PFSK-1 (cell line): ENCODE measurements around the gene TCTN1.

Experiments used
- FOXP2 ChIP-seq: optimal IDR thresholded peaks from 2 replicates; pipeline ENCODE3; 2011; ENCODE audit warnings: borderline replicate concordance, control low read depth, inconsistent platforms; ENCODE audit not compliant: insufficient read depth; ENCODE audit errors: extremely low read length, extremely low read depth
- POLR2AphosphoS5 ChIP-seq: IDR thresholded peaks from 2 replicates; pipeline ENCODE4 v1.6.1; 2012; ENCODE audit warnings: low read depth, mild to moderate bottlenecking, control low read depth, low read length, moderate library complexity
- SIN3A ChIP-seq: IDR thresholded peaks from 2 replicates; pipeline ENCODE4 v1.6.1; 2012; ENCODE audit warnings: mild to moderate bottlenecking, low read length, moderate library complexity, borderline replicate concordance; ENCODE audit not compliant: insufficient read depth
- TAF1 ChIP-seq: IDR thresholded peaks from 2 replicates; pipeline ENCODE4 v1.6.1; 2012; ENCODE audit warnings: low read length, control low read depth, borderline replicate concordance; ENCODE audit not compliant: insufficient read depth
- TF ChIP-seq, protein P1 (sequence below), 2 experiments: IDR thresholded peaks; 2 replicates each; pipeline versions ENCODE4 v1.6.1 to v1.8.0; 2011 to 2012; ENCODE audit warnings: low read depth in 2 of 2, low read length in 2 of 2, control low read depth in 1 of 2, inconsistent platforms in 1 of 2, mild to moderate bottlenecking in 1 of 2, moderate library complexity in 1 of 2; ENCODE audit not compliant: insufficient read depth in 1 of 2

The TCTN1 gene

DNA sequence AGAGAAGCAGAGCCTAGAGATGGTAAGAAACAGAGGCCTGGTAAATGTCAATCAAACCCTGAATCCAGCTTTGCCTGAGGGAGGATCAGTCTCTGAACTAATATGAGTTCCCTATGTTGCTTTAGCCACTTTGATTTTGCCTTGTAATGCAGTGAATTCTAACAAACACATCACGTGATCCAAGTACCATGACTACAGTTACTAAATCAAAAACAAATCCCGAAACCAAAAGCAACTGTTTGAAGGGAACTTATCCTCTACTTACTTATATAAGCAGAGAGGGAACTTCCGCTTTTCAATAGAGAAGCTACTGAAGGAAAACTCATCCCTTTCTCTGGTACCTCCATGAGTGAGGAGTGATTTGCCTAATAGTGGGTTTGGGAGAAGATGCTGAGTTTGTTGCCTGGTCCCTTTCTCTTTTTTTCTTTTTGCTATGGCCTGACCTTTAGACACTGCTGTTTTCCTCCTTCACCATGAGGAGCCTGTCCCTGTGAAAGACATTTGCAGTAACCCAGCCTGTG is 23.1 kb upstream of the TCTN1 start:
- TF ChIP-seq SIN3A = no peak
- TF ChIP-seq, protein P1, sequence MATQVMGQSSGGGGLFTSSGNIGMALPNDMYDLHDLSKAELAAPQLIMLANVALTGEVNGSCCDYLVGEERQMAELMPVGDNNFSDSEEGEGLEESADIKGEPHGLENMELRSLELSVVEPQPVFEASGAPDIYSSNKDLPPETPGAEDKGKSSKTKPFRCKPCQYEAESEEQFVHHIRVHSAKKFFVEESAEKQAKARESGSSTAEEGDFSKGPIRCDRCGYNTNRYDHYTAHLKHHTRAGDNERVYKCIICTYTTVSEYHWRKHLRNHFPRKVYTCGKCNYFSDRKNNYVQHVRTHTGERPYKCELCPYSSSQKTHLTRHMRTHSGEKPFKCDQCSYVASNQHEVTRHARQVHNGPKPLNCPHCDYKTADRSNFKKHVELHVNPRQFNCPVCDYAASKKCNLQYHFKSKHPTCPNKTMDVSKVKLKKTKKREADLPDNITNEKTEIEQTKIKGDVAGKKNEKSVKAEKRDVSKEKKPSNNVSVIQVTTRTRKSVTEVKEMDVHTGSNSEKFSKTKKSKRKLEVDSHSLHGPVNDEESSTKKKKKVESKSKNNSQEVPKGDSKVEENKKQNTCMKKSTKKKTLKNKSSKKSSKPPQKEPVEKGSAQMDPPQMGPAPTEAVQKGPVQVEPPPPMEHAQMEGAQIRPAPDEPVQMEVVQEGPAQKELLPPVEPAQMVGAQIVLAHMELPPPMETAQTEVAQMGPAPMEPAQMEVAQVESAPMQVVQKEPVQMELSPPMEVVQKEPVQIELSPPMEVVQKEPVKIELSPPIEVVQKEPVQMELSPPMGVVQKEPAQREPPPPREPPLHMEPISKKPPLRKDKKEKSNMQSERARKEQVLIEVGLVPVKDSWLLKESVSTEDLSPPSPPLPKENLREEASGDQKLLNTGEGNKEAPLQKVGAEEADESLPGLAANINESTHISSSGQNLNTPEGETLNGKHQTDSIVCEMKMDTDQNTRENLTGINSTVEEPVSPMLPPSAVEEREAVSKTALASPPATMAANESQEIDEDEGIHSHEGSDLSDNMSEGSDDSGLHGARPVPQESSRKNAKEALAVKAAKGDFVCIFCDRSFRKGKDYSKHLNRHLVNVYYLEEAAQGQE (IDR thresholded peaks at IDR 0.05; ENCODE audit: insufficient read depth in 1 of 2, low read depth in 2 of 2, low read length in 2 of 2) = no peak
- TF ChIP-seq POLR2AphosphoS5 = no peak
- TF ChIP-seq FOXP2 = no peak
- no peak for TF ChIP-seq TAF1

DNA sequence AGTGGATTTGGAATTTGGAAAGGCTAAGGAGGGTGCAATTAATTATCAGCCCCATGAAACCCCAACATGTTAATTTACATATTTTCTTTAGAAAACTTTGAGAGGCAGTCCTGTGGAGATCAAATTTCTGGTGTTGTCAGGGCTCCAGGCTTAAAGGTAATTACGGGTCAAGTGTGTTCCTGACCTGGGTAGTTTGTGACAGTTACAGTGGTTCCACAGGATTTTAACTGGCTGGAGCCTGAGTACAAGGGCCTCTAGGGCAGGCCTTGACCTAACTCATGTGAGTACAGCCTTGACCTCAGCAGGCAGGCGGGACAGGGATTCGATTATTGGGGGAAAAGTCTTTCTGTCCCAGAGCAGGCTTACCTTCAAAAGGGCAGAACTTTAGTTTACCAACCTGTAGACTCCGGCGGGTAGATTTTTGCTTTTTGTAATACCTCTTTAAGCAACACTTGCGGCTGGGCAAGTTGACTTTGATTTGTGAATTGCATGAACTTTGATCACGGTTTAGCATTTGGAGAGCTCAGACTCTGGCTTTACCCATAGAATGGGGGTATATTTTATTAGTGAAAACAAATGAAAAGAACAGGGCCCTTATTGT is 22.4 kb upstream of the TCTN1 start:
- TF ChIP-seq, protein P1 (IDR thresholded peaks at IDR 0.05; ENCODE audit: insufficient read depth in 1 of 2, low read depth in 2 of 2, low read length in 2 of 2) = no peak
- TF ChIP-seq SIN3A = no peak
- no peak for TF ChIP-seq TAF1
- no peak for TF ChIP-seq FOXP2
- no peak for TF ChIP-seq POLR2AphosphoS5

DNA sequence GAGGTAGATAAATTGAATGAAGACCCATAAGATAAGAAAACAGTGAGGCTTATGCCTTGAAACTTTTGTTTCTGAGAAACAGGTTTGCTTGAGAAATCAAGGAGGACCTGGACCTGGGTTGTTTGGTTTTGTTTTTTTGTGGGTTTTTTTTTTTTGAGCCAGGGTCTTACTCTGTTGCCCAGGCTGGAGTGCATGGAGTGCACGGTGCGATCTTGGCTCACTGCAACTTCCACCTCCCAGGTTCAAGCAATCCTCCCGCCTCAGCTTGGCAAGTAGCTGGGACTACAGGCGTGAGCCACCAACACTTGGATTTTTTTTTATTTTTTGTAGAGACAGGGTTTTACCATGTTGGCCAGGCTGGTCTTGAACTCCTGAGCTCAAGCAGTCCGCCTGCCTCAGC is 21.9 kb upstream of the TCTN1 start:
- TF ChIP-seq SIN3A (no peak), TAF1 (no peak), FOXP2 (no peak), POLR2AphosphoS5 (no peak)
- TF ChIP-seq, protein P1 (IDR thresholded peaks at IDR 0.05; ENCODE audit: insufficient read depth in 1 of 2, low read depth in 2 of 2, low read length in 2 of 2) = no peak

DNA sequence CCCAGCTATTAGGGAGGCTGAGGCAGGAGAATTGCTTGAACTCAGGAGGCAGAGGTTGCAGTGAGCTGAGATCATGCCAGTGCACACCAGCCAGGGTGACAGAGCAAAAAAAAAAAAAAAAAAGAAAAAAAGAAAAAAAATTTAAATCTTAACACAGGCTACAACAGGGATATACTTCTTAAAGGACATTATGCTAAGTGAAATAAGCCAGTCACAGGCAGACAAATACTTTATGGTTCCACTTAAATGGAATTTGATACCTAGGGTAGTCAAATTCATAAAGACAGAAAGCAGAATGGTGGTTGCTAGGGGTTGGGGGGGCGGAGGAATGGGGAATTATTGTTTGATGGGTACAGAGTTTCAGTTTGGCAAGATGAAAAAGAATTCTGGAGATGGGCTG is 16.0 kb upstream of the TCTN1 start:
- no peak for TF ChIP-seq SIN3A
- no peak for TF ChIP-seq TAF1
- no peak for TF ChIP-seq FOXP2
- TF ChIP-seq POLR2AphosphoS5 = no peak
- TF ChIP-seq, protein P1 (IDR thresholded peaks at IDR 0.05; ENCODE audit: insufficient read depth in 1 of 2, low read depth in 2 of 2, low read length in 2 of 2) = no peak

DNA sequence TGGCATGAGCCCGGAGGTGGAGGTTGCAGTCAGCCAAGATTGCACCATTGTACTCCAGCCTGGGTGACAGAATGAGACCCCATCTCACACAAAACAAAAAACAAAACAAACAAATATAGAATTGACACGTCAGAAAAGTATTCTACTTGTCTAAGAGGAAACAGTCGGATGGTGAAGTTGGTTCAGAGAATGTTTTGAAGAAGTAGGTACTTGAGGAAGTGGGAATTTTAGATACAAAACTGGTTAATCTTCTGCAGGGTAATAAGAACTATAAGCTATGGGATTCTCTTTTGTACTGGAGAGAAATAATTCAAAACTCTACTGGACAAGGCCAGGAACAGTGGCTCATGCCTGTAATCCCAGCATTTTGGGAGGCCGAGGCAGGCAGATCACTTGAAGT is 14.6 kb upstream of the TCTN1 start:
- no peak for TF ChIP-seq POLR2AphosphoS5
- TF ChIP-seq, protein P1 (IDR thresholded peaks at IDR 0.05; ENCODE audit: insufficient read depth in 1 of 2, low read depth in 2 of 2, low read length in 2 of 2) = no peak
- TF ChIP-seq SIN3A = no peak
- no peak for TF ChIP-seq FOXP2
- no peak for TF ChIP-seq TAF1
